Neural cell (in vitro differentiated cells): ENCODE data around the gene EPHA8. TPM values are rescaled to one million over a fixed set of nuclear protein-coding genes. Genes with fewer than 3 reads are reported as not detected.

Experiments
- H2AFZ ChIP-seq: fragments of 200-600, 300-800 bp; sonication (generic), shearing (Covaris generic); 2 replicates; pipeline ENCODE4 v1.6.0; 2014; ENCODE audit warnings: low read depth, mild to moderate bottlenecking, antibody characterized with exemption, low read length, moderate library complexity
- H3F3A ChIP-seq: fragments of 200-600 bp; shearing (Covaris generic); 2 replicates; pipeline ENCODE4 v1.6.1; 2016; ENCODE audit warnings: mild to moderate bottlenecking, moderate library complexity, mixed read lengths, antibody characterized with exemption, low read length; ENCODE audit not compliant: insufficient read depth, poor library complexity, severe bottlenecking
- H3K27ac ChIP-seq: fragments of 200-600, 300-800 bp; sonication (generic), shearing (Covaris generic); 2 replicates; pipeline ENCODE4 v1.5.1; 2014; ENCODE audit warnings: mild to moderate bottlenecking, low read length, moderate library complexity
- H3K27me3 ChIP-seq: fragments of 300-800, 200-600 bp; sonication (generic), shearing (Covaris generic); 2 replicates; pipeline ENCODE4 v1.6.0; 2014; ENCODE audit warnings: mild to moderate bottlenecking, low read depth, low read length, moderate library complexity; ENCODE audit not compliant: insufficient read depth
- H3K36me3 ChIP-seq: fragments of 300-800, 200-600 bp; sonication (generic), shearing (Covaris generic); 2 replicates; pipeline ENCODE4 v1.5.1; 2014; ENCODE audit warnings: mild to moderate bottlenecking, antibody characterized with exemption, low read length, moderate library complexity; ENCODE audit not compliant: insufficient read depth
- H3K4me2 ChIP-seq: fragments of 300-800, 200-600 bp; sonication (generic), shearing (Covaris generic); 2 replicates; pipeline ENCODE4 v1.6.0; 2014; ENCODE audit warnings: mild to moderate bottlenecking, low read length
- H3K4me3 ChIP-seq: fragments of 300-800, 200-600 bp; sonication (generic), shearing (Covaris generic); 2 replicates; pipeline ENCODE4 v1.5.1; 2014; ENCODE audit warnings: mild to moderate bottlenecking, low read length, moderate library complexity
- H3K79me2 ChIP-seq: fragments of 200-600 bp; shearing (Covaris generic); replicated peaks from 2 replicates; pipeline ENCODE4 v1.6.0; 2014; ENCODE audit warnings: mild to moderate bottlenecking, low read length, moderate library complexity; ENCODE audit not compliant: insufficient read depth
- H3K9ac ChIP-seq: fragments of 300-800, 200-600 bp; sonication (generic), shearing (Covaris generic); 2 replicates; pipeline ENCODE4 v1.6.1; 2016; ENCODE audit warnings: mild to moderate bottlenecking, low read length, mixed read lengths
- H3K9me2 ChIP-seq: fragments of 200-600 bp; shearing (Covaris generic); 2 replicates; pipeline ENCODE4 v1.6.1; 2016; ENCODE audit warnings: mild to moderate bottlenecking, low read length, mixed read lengths; ENCODE audit not compliant: insufficient read depth
- H3K9me3 ChIP-seq: fragments of 200-600, 300-800 bp; sonication (generic), shearing (Covaris generic); 2 replicates; pipeline ENCODE4 v1.6.1; 2016; ENCODE audit warnings: mild to moderate bottlenecking, mixed run types, low read length, moderate library complexity, mixed read lengths
- H4K20me1 ChIP-seq: fragments of 200-600 bp; shearing (Covaris generic); 2 replicates; pipeline ENCODE4 v1.6.1; 2016; ENCODE audit warnings: mild to moderate bottlenecking, mixed run types; ENCODE audit not compliant: insufficient read depth
- EP300 ChIP-seq: fragments of 450-650 bp; conservative IDR thresholded peaks from 2 replicates; pipeline ENCODE4 v1.6.1; 2014; ENCODE audit warnings: antibody characterized with exemption, mild to moderate bottlenecking, moderate library complexity; ENCODE audit not compliant: poor library complexity, severe bottlenecking
- EZH2 ChIP-seq: fragments of 200-600, 300-800 bp; shearing (Covaris generic), sonication (generic); IDR thresholded peaks from 2 replicates; pipeline ENCODE4 v1.6.1; 2014; ENCODE audit warnings: antibody characterized with exemption, low read length, borderline replicate concordance, mild to moderate bottlenecking; ENCODE audit not compliant: insufficient read depth, poor library complexity, severe bottlenecking
- MXI1 ChIP-seq: fragments of 450-650 bp; conservative IDR thresholded peaks from 2 replicates; pipeline ENCODE4 v1.6.1; 2014; ENCODE audit warnings: antibody characterized with exemption, mild to moderate bottlenecking; ENCODE audit not compliant: poor library complexity, severe bottlenecking
- POLR2AphosphoS5 ChIP-seq: IDR thresholded peaks from 2 replicates; pipeline ENCODE4 v1.6.1; 2012
- RAD21 ChIP-seq: fragments of 450-650 bp; conservative IDR thresholded peaks from 2 replicates; pipeline ENCODE4 v1.6.1; 2014; ENCODE audit warnings: antibody characterized with exemption, mild to moderate bottlenecking, moderate library complexity
- SMC3 ChIP-seq: fragments of 450-650 bp; conservative IDR thresholded peaks from 2 replicates; pipeline ENCODE4 v1.6.1; 2014; ENCODE audit warnings: antibody characterized with exemption, mild to moderate bottlenecking, moderate library complexity; ENCODE audit not compliant: poor library complexity
- TAF1 ChIP-seq: IDR thresholded peaks from 2 replicates; pipeline ENCODE4 v1.6.1; 2012; ENCODE audit warnings: low read depth
- polyA plus RNA-seq: library from polyadenylated mRNA; depleted of rRNA; stranded (reverse); fragments of >200 nt; gene quantifications from 2 replicates; pipeline ENCODE4 v1.2.3, GENCODE V29; 2014
- TF ChIP-seq, protein P1 (sequence below): IDR thresholded peaks from 2 replicates; pipeline ENCODE4 v1.6.1; 2012; ENCODE audit warnings: borderline replicate concordance
- TF ChIP-seq, protein P2 (sequence below): fragments of 450-650 bp; IDR thresholded peaks from 2 replicates; pipeline ENCODE4 v1.5.1; 2014; ENCODE audit warnings: antibody characterized with exemption, mild to moderate bottlenecking, moderate library complexity; ENCODE audit not compliant: poor library complexity, severe bottlenecking

Gene EPHA8
- polyA plus RNA-seq, 1 donor from 2014 or later = 4.7 TPM

DNA sequence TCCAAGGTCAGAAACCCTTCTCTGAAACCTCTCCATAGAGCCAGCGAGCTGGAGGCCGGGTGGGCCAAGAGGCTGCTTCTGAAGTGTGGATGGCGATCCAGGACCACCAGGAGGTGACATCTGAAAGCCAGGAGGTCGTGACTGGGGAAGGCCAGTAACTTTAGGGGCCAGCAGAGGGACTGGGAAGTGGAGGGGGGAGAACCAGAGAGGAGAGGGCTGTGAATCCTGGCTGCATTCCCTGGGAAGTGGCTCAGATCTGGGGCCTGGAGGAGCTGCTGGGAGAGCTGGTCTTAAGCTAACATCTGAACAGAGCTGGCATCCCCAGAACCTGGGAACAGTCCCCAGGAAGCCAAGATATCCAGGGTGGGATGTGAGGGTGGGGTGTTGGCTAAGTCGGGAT is 11.3 kb upstream of the EPHA8 start:
- TF ChIP-seq EP300 (no peak), RAD21 (no peak), POLR2AphosphoS5 (no peak), EZH2 (no peak), SMC3 (no peak), MXI1 (no peak), TAF1 (no peak)
- TF ChIP-seq, protein P1, sequence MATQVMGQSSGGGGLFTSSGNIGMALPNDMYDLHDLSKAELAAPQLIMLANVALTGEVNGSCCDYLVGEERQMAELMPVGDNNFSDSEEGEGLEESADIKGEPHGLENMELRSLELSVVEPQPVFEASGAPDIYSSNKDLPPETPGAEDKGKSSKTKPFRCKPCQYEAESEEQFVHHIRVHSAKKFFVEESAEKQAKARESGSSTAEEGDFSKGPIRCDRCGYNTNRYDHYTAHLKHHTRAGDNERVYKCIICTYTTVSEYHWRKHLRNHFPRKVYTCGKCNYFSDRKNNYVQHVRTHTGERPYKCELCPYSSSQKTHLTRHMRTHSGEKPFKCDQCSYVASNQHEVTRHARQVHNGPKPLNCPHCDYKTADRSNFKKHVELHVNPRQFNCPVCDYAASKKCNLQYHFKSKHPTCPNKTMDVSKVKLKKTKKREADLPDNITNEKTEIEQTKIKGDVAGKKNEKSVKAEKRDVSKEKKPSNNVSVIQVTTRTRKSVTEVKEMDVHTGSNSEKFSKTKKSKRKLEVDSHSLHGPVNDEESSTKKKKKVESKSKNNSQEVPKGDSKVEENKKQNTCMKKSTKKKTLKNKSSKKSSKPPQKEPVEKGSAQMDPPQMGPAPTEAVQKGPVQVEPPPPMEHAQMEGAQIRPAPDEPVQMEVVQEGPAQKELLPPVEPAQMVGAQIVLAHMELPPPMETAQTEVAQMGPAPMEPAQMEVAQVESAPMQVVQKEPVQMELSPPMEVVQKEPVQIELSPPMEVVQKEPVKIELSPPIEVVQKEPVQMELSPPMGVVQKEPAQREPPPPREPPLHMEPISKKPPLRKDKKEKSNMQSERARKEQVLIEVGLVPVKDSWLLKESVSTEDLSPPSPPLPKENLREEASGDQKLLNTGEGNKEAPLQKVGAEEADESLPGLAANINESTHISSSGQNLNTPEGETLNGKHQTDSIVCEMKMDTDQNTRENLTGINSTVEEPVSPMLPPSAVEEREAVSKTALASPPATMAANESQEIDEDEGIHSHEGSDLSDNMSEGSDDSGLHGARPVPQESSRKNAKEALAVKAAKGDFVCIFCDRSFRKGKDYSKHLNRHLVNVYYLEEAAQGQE = no peak
- TF ChIP-seq, protein P2, sequence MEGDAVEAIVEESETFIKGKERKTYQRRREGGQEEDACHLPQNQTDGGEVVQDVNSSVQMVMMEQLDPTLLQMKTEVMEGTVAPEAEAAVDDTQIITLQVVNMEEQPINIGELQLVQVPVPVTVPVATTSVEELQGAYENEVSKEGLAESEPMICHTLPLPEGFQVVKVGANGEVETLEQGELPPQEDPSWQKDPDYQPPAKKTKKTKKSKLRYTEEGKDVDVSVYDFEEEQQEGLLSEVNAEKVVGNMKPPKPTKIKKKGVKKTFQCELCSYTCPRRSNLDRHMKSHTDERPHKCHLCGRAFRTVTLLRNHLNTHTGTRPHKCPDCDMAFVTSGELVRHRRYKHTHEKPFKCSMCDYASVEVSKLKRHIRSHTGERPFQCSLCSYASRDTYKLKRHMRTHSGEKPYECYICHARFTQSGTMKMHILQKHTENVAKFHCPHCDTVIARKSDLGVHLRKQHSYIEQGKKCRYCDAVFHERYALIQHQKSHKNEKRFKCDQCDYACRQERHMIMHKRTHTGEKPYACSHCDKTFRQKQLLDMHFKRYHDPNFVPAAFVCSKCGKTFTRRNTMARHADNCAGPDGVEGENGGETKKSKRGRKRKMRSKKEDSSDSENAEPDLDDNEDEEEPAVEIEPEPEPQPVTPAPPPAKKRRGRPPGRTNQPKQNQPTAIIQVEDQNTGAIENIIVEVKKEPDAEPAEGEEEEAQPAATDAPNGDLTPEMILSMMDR = no peak
- no peaks in the 10 kb centered on the region for H3F3A ChIP-seq
- H3K9me2 ChIP-seq = no peaks in the 10 kb centered on the region
- no peak overlapping the region for H3K27ac ChIP-seq
- H2AFZ ChIP-seq = no peak overlapping the region
- no peaks in the 10 kb centered on the region for H3K9me3 ChIP-seq
- H3K36me3 ChIP-seq = no peaks in the 10 kb centered on the region
- no peak overlapping the region for H3K4me2 ChIP-seq
- no peaks in the 10 kb centered on the region for H3K79me2 ChIP-seq
- H3K9ac ChIP-seq = no peak overlapping the region
- H4K20me1 ChIP-seq = no peaks in the 10 kb centered on the region
- no peak overlapping the region for H3K4me3 ChIP-seq
- H3K27me3 ChIP-seq = no peaks in the 10 kb centered on the region

DNA sequence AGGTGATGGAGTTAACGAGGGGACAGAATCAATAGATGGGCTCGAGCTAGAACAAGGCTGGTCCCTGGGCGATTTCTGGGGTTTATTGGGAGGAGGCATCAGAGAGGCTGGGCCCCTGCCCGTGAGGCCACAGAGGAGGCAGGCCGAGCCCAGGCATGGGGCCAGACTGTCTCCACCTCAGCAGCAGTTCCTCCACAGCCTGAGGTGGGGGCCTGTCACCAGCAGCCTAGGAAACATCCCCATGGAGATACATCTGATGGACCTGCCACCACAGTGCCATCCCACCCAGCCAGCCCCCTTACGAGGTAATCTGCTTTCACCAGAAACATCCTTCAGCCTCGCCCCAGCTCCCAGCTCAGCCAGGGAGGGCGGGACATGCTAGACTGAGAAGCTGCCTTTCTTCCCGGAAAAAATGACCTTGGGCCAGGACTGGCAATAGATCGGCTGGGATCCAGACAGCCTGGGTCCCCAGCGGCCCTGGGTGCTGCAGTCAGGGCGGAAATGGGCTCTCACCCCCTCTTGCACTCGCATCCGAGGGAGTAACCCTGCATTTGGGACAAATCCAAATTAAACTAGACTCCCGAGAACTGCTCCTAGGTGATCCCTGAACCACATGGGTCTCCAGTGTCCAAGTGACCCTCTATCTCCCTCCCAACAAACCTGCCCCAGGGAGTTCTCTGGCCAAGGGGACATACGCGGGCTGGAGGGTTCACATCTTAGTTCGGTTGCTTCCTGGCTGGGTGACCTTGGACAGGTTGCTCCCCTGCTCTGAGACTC is 10.0 kb upstream of the EPHA8 start:
- H3K36me3 ChIP-seq = no peaks in the 10 kb centered on the region
- H3K4me3 ChIP-seq = no peak overlapping the region
- H3K9me2 ChIP-seq = no peaks in the 10 kb centered on the region
- H3K27me3 ChIP-seq = no peaks in the 10 kb centered on the region
- no peaks in the 10 kb centered on the region for H3K9me3 ChIP-seq
- no peaks in the 10 kb centered on the region for H4K20me1 ChIP-seq
- no peaks in the 10 kb centered on the region for H3K79me2 ChIP-seq
- H3F3A ChIP-seq = no peaks in the 10 kb centered on the region
- H3K4me2 ChIP-seq = no peak overlapping the region
- TF ChIP-seq TAF1 = no peak
- TF ChIP-seq SMC3 = no peak
- TF ChIP-seq POLR2AphosphoS5 = no peak
- TF ChIP-seq EP300 = no peak
- TF ChIP-seq, protein P2 = no peak
- TF ChIP-seq, protein P1 = no peak
- TF ChIP-seq RAD21 = no peak
- TF ChIP-seq EZH2 = no peak
- TF ChIP-seq MXI1 = no peak
- H3K27ac ChIP-seq = no peak overlapping the region
- no peak overlapping the region for H3K9ac ChIP-seq
- no peak overlapping the region for H2AFZ ChIP-seq
